Activated gamma-delta T cell (primary cell): ENCODE data around the gene CSRP2.

Source experiments
- DNase-seq: peaks from one replicate; lab custom pipeline; 2025; lab: John Stamatoyannopoulos, UW

The CSRP2 gene

DNA sequence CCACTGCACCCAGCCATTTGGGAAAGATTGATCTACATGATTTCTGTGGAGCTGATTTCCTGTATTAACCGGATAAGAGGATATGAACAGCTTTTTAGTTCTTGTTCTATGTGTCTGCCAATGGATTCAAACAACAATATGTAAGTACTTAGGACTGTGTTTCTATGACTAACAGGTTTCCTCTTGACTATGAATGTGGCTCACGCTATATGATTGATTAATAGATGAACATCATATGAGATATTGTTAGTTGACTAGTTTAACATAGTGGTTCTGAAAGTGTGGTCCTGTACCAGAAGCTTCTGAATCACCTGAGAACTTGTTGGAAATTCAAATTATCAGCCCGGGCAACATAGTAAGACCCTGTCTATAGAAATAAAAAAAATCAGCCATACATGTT lies 12.8 kb upstream of the CSRP2 start:
- no peak for DNase-seq

DNA sequence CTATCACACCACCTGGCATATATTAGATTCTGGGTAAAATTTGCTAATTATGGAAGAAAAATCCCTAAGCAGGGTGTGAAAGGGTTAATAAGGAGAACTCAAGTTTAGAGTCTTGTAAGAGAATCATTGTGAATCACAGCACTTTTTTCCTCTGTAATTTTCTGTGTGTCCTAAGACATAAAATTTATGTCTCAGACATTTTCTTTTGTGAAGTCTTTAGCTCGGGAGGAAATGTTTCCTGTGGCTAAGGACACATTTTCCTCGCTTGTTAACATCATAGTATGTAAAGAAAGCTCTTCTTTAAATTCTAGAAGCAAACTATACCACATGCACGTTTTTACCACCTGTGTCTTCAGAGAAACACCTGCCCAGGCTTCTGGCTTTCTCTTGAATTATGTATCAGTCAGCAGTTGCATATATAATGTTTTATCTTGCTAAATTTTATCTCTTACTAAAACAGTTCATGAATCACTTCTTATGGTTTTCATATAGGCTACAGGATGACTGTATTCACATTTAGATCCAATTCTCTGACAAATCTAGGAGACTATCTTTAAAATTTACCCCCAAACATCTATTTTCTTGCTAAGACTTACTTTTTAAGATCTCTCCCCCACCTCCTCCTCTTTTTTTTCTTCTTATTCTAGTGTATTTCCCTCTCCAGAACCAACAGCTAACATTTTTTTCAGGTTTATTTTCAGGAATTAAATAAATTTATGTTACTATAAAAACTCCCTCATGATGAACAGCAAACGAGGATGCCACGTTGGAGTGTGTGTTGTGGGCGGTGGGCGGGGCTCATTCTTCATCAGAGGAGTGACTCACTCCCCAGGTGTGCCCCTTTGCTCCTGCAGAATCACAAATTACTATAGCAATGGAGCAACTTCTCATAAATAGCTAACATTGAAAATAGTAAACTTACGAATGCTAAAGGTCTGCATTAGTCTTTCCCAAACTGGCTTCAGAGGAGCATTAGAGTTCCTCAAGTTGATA lies 11.6 kb upstream of the CSRP2 start:
- no peak for DNase-seq

DNA sequence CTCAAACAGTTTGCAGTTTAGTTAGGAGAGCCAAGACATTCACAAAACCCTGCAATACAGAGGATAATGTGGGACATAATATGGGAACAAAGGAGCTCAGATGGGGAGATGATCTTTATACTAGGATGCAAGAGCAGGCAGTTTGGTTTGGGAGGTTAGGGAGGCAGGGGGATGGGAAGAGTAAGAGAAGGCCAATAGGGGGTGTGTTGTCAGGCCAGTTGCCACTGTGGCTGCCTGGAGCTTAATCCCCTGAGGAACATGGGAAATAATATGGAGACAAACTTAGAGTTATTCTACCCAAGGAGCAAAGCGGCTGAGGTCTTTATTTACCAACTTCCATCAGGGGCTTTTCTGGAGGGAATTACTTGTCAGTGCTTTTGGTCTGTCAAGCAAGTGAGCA lies 10.0 kb upstream of the CSRP2 start:
- no peak for DNase-seq

DNA sequence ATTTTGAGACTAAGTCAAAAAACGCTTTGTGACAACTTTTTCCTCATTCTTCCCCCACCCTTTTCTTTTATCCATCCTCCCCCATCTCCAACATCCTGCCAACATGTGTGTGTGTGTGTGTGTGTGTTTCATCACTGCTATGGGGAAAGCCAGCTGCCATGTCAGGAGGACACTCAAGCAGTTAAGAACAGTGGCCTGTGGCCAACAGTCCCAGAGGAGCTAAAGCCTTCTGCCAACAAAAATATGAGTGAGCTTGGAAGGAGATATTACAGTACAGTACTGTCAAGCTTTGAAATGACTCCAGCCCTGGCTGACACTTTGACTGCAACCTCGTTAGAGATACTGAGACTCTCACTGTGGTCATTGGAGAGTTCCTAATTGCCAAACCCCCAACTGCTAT lies 5.0 kb upstream of the CSRP2 start:
- DNase-seq, result no peak

DNA sequence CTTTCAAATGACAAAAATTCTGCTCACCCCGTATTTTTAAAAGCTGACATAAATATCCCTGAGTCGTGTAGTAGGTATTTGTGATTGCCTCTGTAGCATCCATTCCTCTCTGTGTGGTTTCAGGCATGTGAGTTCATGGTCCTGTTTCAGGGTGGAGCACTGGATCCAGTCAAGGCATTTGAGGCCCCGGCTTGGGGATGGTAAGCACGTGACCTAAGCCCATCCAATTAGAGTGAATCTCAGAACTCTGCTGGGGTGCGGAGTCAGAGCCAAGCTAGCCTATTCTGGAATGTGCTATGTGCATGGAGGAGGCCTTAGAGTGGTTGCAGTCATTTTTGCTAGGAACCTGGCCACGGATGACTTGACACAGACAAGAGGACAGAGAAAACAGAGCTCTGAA lies 4.3 kb upstream of the CSRP2 start:
- no peak for DNase-seq

DNA sequence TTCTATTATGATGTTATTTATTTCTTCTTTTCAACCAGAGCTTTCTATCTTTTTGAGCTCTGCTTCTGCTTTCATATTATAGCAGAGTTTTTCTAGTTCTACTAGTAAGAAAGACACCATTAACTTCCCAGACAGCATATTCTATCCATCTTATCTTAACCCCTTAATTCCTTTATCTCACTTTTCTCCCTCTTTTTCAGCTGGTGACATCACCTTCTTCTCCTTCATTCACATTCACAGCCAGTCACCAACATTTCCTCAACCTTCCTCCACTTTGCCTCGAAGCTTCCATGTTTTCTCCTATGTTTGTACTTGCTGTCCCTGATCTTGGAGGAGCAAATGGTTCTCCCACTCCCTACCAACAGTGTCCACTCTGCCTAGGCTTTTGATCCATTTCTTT lies 3.5 kb upstream of the CSRP2 start:
- no peak for DNase-seq

DNA sequence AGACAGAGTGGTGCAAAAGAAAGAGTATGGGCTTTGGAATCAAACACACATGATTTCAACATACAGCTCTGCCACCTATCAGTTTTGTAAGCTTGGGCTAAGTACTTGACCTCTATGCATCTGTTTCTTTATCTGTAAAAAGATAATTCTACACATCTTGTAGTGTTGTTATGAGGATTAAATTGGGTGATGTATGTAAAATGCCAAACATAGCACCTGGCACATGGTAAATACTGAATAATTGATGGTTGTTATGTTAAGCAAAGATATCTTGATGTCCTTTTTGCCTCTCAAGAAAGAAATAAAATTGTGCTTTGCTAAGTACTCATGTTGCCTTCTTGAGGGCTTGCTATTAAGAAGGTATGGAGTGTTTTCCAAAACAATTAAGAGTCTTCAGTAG lies 2.3 kb upstream of the CSRP2 start:
- no peak for DNase-seq

DNA sequence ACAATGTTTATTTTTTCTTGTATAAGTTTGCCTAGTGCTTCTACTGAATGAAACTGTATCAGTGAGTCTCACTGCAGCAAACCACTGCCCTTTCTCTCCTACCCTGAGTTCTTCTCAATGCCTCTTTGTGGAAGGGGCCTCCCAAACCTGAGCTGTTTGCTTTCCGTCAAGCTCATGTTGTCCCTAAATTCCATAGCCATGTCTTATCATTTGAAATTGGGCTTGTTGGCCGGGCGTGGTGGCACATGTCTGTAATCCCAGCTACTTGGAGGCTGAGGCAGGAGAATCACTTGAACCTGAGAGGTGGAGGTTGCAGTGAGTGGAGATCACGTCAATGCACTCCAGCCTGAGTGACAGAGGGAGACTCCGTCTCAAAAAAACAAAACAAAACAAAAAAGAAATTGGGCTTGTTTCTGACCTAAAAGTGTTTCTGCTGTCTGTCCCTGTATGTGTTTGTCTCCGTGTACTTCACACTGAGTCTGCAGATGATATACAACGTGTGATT lies 1.8 kb upstream of the CSRP2 start:
- DNase-seq, result no peak

DNA sequence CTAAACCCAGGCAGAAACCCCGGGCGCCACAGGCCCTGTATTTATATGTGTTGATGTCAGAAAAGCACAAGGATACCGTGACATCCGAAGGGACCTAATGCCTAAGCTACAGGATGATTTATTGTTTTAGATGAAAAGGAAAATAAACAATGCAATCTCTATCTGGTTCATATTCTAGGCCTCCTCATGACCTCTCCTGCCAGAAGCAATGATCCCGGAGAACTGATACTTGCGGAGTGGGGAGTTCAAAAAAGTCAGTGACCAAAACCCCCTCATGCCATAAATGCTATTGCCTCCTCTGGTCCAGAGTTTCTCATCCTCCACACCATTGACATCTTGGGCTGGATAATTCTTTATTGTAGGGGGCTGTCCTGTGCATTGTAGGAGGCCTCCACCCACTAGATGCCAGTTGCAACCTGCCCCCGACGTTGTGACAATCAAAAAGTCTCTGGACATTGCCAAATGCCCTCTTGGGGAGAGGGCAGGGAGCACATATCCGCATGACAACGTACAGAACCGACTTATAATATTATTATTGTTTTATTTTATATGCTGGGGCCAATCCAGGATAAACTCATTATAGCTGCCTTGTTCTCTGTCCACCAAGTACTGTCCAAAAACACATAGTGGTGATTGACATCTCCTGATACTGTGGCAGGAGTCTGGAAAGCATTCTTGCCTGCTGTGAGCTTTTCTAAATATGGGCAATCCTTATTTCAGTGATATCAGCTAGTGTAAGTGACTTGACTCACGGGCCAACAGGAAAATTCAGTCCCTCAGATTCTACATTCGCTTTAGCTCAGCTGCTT lies 1.1 kb upstream of the CSRP2 start:
- no peak for DNase-seq

DNA sequence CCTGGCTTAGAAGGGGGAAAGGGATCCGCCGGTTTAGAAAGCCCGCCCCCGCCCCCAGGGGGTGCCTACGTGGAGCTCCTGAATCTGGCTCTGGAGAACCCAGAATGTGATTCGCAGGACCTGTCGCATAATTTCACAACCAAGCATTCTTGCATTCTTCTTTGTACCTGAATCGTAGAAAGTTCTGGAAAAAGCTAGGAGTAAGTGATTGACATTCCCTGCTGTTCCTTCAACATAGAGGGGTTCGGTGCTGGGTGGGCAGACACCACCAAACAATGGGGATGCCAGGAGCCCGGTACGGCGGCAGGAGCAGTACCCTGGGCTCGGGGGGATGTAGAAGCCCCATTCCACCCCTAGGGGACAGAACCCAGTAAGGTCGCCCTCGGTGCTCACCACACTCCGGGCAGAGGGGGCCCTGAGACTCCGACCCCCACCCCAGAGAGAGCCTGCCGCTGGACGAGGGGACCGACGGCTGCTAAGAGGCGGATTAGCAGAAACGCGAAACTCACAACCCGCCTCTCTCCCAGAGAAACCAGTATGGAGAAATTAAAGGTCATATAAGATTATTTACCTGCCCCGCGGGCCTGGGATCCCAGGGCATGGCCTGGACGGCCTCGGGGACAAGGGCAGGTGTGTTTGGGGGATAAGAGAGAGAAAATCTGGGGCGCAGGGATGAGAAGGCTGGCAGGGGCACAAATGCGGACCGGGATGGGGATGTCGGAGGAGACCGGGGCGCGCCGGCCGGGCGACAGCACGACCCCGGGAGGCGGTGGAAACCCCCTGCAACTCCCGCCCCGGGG lies 520 bp downstream of the CSRP2 start:
- no peak for DNase-seq

DNA sequence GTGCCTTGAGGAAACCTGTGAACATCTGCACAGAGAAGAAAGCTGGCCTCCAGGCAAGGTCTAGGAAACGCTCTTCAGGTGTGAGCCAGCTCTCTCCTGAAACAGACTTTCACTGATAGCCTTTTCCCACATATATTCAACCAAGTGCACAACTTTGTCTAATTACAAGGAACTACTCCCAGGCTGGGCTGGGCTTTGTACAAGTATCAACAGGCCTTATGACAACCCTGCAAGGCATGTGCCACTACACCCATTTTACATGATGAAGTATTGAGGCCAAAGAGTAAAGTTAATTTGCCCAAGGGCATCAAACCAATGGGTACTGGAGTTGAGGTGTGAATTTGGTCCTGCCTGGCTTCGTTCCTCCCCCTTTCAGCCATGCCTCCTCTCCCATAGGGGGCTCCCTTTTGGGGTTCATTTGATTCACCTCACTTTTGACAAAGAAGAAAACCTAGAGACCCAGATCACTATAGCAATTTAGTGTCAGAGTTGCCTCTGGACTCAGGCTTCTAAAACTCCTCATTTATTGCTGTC lies 2.1 kb downstream of the CSRP2 start:
- no peak for DNase-seq

DNA sequence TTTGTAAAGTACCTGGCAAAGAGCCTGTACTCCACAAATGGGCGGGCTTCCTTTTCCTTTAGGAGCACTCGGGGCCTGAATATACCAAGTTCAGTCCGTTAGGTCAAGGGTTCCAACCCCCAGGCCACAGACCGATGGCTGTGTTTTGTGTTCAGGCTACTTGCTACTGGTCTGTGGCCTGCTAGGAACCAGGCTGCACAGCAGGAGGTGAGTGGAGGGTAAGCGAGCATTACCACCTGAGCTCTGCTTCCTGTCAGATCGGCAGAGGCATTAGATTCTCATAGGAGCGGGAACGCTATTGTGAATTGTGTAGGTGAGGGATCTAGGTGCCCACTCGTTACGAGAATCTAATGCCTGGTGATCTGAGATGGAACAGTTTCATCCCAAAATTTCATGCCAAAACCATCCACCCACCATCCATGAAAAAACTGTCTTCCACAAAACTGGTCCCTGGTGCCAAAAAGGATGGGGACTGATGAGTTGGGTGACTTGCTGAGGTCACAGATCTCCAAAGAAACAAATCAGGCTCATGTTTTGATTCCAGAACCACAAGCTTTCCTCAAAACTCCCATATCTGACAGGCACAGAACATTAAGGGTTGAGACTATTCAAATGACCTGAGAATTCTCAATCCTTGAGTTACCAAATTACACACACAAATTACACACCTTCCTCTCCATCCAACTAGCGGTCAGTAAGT lies 4.2 kb downstream of the CSRP2 start:
- DNase-seq, result no peak

DNA sequence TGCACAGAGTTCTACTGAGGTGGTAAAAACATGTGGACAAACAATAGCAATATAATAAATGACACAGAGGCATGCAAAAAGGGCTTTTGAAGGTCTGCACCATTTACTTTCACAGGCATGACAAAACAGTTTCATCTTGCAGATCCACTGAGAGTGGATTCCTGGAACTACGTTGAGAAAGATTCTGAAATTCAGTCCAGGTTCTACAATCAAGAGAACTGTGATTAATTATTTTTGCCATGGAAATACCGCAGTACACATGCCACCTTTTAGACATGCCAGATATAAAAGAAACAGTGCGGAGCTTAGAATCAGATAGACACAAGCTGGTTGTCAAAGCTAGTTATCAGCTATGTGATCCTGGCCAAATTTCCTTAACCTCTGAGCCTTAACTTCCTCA lies 4.8 kb downstream of the CSRP2 start:
- no peak for DNase-seq

DNA sequence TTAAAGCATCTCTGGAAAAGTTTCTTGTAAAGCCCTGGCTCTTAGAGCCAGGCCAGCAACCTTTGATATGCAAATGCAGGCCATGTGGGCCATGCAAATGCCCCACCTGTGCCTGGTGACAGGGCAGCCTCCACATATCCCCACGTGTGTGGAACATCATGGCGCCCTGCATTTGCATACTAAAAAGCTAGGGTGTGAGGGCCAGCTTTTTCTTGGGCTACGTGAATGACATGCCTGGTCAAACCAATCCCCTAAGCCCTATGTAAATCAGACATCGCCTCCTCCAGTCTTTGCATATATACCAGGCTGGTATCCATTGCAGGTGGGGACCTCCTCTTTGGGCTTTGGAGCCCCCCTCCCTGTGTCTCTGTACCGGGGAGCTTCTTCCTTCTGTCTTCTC lies 6.4 kb downstream of the CSRP2 start:
- no peak for DNase-seq

DNA sequence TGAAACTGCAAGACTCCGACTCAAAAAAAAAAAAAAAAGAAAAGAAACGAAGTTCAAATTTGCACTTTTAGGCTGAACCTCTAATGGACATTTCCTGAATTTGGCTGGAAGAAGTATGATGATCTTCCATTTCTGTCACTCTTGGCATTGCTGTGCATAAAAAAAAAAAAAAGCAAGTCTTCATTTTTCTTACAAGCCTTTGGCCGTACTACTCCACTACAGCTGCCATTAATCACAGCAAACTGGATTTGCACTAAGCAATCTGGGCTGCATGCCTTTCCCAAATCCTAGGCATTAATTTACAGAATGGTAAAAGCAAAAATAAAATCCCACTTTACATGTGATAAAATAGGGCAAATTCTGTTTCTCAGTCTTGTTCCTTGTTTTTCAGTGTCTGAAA lies 7.1 kb downstream of the CSRP2 start:
- no peak for DNase-seq

DNA sequence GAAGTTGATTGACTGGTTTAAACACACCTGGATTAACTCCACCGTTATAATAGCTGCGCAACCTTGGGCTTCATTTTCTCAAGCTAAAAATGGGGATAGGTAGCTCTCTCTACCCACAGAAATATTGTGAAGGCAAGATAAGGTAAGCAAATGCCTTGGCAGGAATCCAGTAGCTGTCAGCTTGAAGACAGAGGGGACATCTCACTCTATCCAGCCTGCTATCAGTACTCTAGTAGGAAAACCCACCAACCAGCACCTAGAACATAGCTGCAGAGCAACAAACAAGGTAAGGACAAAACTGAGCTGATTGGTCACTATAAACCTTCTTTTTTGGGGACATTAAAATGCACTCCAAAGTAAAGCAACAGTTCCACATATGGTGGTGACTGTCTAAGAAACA lies 7.7 kb downstream of the CSRP2 start:
- no peak for DNase-seq

DNA sequence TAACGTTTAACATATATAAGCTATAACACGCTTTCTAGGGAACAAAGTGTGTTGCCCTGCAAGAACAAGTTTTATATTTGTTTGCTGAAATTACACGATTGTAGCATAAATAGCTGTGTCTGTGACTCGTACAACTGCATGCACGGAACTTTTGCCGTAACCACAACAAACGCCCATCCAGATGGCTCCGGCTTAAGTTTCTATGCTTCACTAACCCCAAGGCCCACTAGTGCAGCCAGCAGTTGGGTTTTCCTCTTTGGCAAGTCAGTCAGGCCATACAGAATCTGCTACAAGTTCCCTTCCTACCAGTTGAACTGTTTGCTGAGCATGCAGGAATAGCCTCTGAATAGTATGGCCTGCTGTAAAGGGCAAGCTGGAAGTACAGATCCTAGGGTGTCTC lies 12.1 kb downstream of the CSRP2 start:
- DNase-seq, result no peak

DNA sequence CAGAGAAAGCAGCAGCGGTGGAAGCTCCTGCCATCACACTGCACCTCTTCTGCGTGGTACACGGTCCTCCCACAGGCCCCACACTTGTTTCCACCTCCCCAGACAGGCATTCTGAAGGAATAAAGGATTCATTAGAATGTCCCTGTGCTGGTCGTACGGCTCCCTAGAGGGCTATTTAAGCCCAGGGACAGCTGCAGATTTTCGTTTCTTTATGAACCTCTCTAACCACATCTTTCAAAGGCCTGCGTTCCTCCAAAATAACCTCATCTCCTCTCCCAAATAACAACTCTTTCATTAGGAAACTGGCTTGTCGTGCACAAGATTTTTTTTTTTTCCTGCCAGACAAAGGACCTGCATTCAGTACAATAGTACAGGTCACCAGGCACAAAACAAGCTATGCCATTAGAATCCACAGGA lies 12.7 kb downstream of the CSRP2 start:
- no peak for DNase-seq

DNA sequence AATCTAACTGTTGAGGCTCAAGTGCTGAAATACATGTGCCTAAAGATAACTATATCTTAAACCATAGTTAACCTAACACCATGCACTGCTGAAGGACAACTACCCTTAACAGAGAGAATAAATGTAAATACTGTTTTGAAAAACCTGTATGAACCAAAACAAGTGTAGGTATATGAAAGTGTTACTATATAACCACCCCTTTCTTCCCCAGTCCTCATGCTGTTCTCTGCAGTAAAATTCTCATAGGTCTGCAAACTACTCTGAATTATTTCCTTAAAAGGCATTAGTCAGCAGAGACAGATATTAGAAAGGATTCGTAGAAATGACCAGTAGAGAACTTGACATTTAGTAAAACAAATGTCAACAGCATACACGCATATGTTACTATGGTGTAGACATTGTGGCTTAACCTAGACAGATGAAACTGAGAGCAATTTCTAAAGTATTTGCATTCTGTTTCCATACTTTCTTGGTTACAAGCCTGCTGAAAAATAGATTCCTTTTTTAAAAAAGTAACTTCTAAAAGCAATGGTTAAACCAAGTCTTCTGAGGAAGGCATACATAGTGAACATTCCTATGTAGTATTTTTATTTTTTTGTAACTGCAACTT lies 13.9 kb downstream of the CSRP2 start:
- no peak for DNase-seq

DNA sequence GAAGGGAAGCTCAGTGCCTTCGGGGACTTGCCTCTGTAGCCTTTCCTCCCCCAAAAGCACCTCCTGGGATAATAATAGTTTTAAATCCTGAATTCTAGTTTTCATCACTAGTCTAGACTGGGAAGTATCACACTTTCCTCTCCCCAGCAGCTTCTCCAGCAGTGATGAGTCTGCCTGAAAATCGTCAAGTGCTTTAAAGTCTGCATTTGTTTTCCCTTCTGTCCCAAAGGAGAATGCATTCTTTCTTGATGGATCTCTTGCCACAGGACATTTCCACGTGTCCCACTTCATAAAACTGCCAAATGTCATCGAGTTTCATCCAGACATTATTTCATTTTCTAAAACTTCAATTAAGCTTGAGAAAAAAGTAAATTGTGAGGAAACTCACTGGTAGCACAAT lies 15.0 kb downstream of the CSRP2 start:
- no peak for DNase-seq
